Vagina (tissue), 2 donors: ENCODE data around the gene SIGMAR1. TPM values are rescaled to one million over a fixed set of nuclear protein-coding genes. Genes with fewer than 3 reads are reported as not detected.

Experiments used
- DNase-seq, 2 donors: peaks; one replicate each; pipeline ENCODE4 v3.0.0-alpha.2; 2017; ENCODE audit errors: extremely low spot score in 2 of 2
- H3K27ac ChIP-seq: fragments of 200-600 bp; sonication (generic); one replicate; pipeline ENCODE4 v1.5.1; 2019
- H3K27me3 ChIP-seq: fragments of 200-600 bp; sonication (generic); one replicate; pipeline ENCODE4 v1.5.1; 2019
- H3K36me3 ChIP-seq, 2 donors: fragments of 200-600 bp; sonication (generic); one replicate each; pipeline ENCODE4 v1.5.1; 2017 to 2019
- H3K4me1 ChIP-seq: fragments of 200-600 bp; sonication (generic); one replicate; pipeline ENCODE4 v1.5.1; 2019
- H3K4me3 ChIP-seq, 2 donors: fragments of 200-600 bp; sonication (generic); 1 replicate in 1 of 2; 2 replicates in 1 of 2; pipeline ENCODE4 v1.5.1; 2016 to 2019
- H3K9me3 ChIP-seq: fragments of 200-600 bp; sonication (generic); one replicate; pipeline ENCODE4 v1.5.1; 2019
- CTCF ChIP-seq, 3 experiments: fragments of 450-650 bp in 2 of 3; fragments of 200-600 bp in 1 of 3; sonication (generic) in 1 of 3; IDR thresholded peaks; one replicate each; pipeline ENCODE4 v1.5.1; 2017 to 2019; ENCODE audit warnings: antibody characterized with exemption in 3 of 3, mild to moderate bottlenecking in 2 of 3, moderate library complexity in 2 of 3
- POLR2A ChIP-seq, 2 donors: fragments of 450-650 bp; IDR thresholded peaks; one replicate each; pipeline ENCODE4 v1.6.1; 2017; ENCODE audit warnings: antibody characterized with exemption in 2 of 2, mild to moderate bottlenecking in 2 of 2, moderate library complexity in 2 of 2
- POLR2AphosphoS5 ChIP-seq, 2 donors: sonication (generic); formaldehyde crosslinking; IDR thresholded peaks; one replicate each; pipeline ENCODE4 v1.9.0; 2017; ENCODE audit warnings: antibody characterized with exemption in 2 of 2, mild to moderate bottlenecking in 2 of 2, low read depth in 1 of 2; ENCODE audit not compliant: insufficient read depth in 1 of 2
- intact Hi-C: fragments of 100-400 bp; cut with DNase I; formaldehyde crosslinking; loops from one replicate; pipeline ENCODE4 v1.15.1; 2023
- total RNA-seq: library from RNA; depleted of rRNA; stranded (reverse); fragments of >200 nt; gene quantifications from one replicate; pipeline ENCODE4 v1.2.3, GENCODE V29; 2016

Gene SIGMAR1
- total RNA-seq, 1 donor from 2014 or later = 79.3 TPM

- no peak for TF ChIP-seq POLR2A (IDR thresholded peaks at IDR 0.05)
- no peak for TF ChIP-seq POLR2AphosphoS5 (IDR thresholded peaks at IDR 0.05; ENCODE audit: insufficient read depth in 1 of 2, low read depth in 1 of 2)
- TF ChIP-seq CTCF (IDR thresholded peaks at IDR 0.05) = no peak
These were observed 25.7 kb upstream of the SIGMAR1 start for GRCh38 chr9:34663303-34663605.

GRCh38 chr9:34662526-34663302 lies 25.1 kb upstream of the SIGMAR1 start, which contains the start of gene CCL27:
TSS of gene CCL27 (minus strand) at chr9:34662657. CDS start at chr9:34662633, 24 bp downstream.
- TF ChIP-seq POLR2AphosphoS5 (IDR thresholded peaks at IDR 0.05; ENCODE audit: insufficient read depth in 1 of 2, low read depth in 1 of 2) (no peak), POLR2A (IDR thresholded peaks at IDR 0.05) (no peak), CTCF (IDR thresholded peaks at IDR 0.05) (no peak)
- H3K4me3 ChIP-seq = no peak within 1 kb of the TSS
- peaks cover 27% of the 10 kb centered on the region for H3K4me1 ChIP-seq
- no peaks in the 10 kb centered on the region for H3K36me3 ChIP-seq
- intact Hi-C loops = no loop called here
- DNase-seq = no peak
- H3K9me3 ChIP-seq = no peaks in the 10 kb centered on the region
- no peaks in the 10 kb centered on the region for H3K27me3 ChIP-seq
- no peak within 1 kb of the TSS for H3K27ac ChIP-seq

More at GRCh38 chr9:34663303-34663605, 25.7 kb upstream of the SIGMAR1 start:
- H3K4me1 ChIP-seq = peaks cover 27% of the 10 kb centered on the region
- intact Hi-C loops = no loop called here
- H3K9me3 ChIP-seq = no peaks in the 10 kb centered on the region
- H3K36me3 ChIP-seq = no peaks in the 10 kb centered on the region
- H3K4me3 ChIP-seq = no peak overlapping the region
- H3K27me3 ChIP-seq = no peaks in the 10 kb centered on the region
- no peak overlapping the region for H3K27ac ChIP-seq
- no peak for DNase-seq

GRCh38 chr9:34659592-34660253 lies 22.1 kb upstream of the SIGMAR1 start:
- intact Hi-C loops = no loop called here
- peaks cover 27% of the 10 kb centered on the region for H3K4me1 ChIP-seq

GRCh38 chr9:34658461-34658860 lies 20.9 kb upstream of the SIGMAR1 start:
- Histone ChIP-seq H3K4me1 (peaks cover 31% of the 10 kb centered on the region), H3K9me3 (no peaks in the 10 kb centered on the region), H3K36me3 (no peaks in the 10 kb centered on the region), H3K27me3 (no peaks in the 10 kb centered on the region), H3K4me3 (no peak overlapping the region), H3K27ac (no peak overlapping the region)
- TF ChIP-seq POLR2A (IDR thresholded peaks at IDR 0.05) (no peak), POLR2AphosphoS5 (IDR thresholded peaks at IDR 0.05; ENCODE audit: insufficient read depth in 1 of 2, low read depth in 1 of 2) (no peak), CTCF (IDR thresholded peaks at IDR 0.05) (no peak)
- no peak for DNase-seq
- intact Hi-C loops = no loop called here

More at GRCh38 chr9:34659592-34660253, 22.1 kb upstream of the SIGMAR1 start:
- no peaks in the 10 kb centered on the region for H3K9me3 ChIP-seq
- H3K4me3 ChIP-seq = no peak overlapping the region
- H3K36me3 ChIP-seq = no peaks in the 10 kb centered on the region
- H3K27ac ChIP-seq = no peak overlapping the region
- TF ChIP-seq POLR2AphosphoS5 (IDR thresholded peaks at IDR 0.05; ENCODE audit: insufficient read depth in 1 of 2, low read depth in 1 of 2) = no peak
- TF ChIP-seq POLR2A (IDR thresholded peaks at IDR 0.05) = no peak
- no peak for TF ChIP-seq CTCF (IDR thresholded peaks at IDR 0.05)
- DNase-seq = no peak
- no peaks in the 10 kb centered on the region for H3K27me3 ChIP-seq

GRCh38 chr9:34656992-34657391 lies 19.4 kb upstream of the SIGMAR1 start:
- Histone ChIP-seq H3K4me3 (no peak overlapping the region), H3K9me3 (no peaks in the 10 kb centered on the region), H3K36me3 (no peaks in the 10 kb centered on the region), H3K4me1 (peaks cover 46% of the 10 kb centered on the region), H3K27ac (no peak overlapping the region), H3K27me3 (no peaks in the 10 kb centered on the region)
- intact Hi-C loops = no loop called here
- TF ChIP-seq CTCF (IDR thresholded peaks at IDR 0.05) = no peak
- TF ChIP-seq POLR2A (IDR thresholded peaks at IDR 0.05) = no peak
- no peak for TF ChIP-seq POLR2AphosphoS5 (IDR thresholded peaks at IDR 0.05; ENCODE audit: insufficient read depth in 1 of 2, low read depth in 1 of 2)
- DNase-seq = no peak
